GM06990 (cell line): Measurements from ENCODE around the gene AK2.
"Not testable (repeated sequence)": the region's sequence is repeated elsewhere in the genome, so short reads cannot be mapped to it uniquely, and the experiment has no call there.

Source experiments
- DNase-seq: peaks from one replicate; pipeline ENCODE4 v3.0.0-alpha.2; 2011; ENCODE audit not compliant: insufficient read length; ENCODE audit errors: extremely low read depth
- H3K27me3 ChIP-seq: replicated peaks from 2 replicates; pipeline ENCODE4 v1.6.0; 2011; ENCODE audit warnings: low read length; ENCODE audit not compliant: control insufficient read depth, insufficient read depth
- H3K36me3 ChIP-seq: 2 replicates; pipeline ENCODE4 v1.5.1; 2011; ENCODE audit warnings: low read length; ENCODE audit not compliant: control insufficient read depth, insufficient read depth
- H3K4me3 ChIP-seq: replicated peaks from 2 replicates; pipeline ENCODE4 v1.5.1; 2011; ENCODE audit warnings: low read depth, mild to moderate bottlenecking, control low read depth, low read length
- TF ChIP-seq, protein P1 (sequence below): IDR thresholded peaks from 2 replicates; pipeline ENCODE4 v1.5.1; 2011; ENCODE audit warnings: low read length, control low read depth, mild to moderate bottlenecking, inconsistent platforms; ENCODE audit not compliant: insufficient read depth, poor library complexity, severe bottlenecking

The AK2 gene

GRCh38 chr1:32978854-32979253 is 57.8 kb downstream of the AK2 start:
- DNase-seq, result no peak
- H3K27me3 ChIP-seq, result no peaks in the 10 kb centered on the region
- no peaks in the 10 kb centered on the region for H3K36me3 ChIP-seq
- no peak overlapping the region for H3K4me3 ChIP-seq
- TF ChIP-seq, protein P1, sequence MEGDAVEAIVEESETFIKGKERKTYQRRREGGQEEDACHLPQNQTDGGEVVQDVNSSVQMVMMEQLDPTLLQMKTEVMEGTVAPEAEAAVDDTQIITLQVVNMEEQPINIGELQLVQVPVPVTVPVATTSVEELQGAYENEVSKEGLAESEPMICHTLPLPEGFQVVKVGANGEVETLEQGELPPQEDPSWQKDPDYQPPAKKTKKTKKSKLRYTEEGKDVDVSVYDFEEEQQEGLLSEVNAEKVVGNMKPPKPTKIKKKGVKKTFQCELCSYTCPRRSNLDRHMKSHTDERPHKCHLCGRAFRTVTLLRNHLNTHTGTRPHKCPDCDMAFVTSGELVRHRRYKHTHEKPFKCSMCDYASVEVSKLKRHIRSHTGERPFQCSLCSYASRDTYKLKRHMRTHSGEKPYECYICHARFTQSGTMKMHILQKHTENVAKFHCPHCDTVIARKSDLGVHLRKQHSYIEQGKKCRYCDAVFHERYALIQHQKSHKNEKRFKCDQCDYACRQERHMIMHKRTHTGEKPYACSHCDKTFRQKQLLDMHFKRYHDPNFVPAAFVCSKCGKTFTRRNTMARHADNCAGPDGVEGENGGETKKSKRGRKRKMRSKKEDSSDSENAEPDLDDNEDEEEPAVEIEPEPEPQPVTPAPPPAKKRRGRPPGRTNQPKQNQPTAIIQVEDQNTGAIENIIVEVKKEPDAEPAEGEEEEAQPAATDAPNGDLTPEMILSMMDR, result no peak

DNA sequence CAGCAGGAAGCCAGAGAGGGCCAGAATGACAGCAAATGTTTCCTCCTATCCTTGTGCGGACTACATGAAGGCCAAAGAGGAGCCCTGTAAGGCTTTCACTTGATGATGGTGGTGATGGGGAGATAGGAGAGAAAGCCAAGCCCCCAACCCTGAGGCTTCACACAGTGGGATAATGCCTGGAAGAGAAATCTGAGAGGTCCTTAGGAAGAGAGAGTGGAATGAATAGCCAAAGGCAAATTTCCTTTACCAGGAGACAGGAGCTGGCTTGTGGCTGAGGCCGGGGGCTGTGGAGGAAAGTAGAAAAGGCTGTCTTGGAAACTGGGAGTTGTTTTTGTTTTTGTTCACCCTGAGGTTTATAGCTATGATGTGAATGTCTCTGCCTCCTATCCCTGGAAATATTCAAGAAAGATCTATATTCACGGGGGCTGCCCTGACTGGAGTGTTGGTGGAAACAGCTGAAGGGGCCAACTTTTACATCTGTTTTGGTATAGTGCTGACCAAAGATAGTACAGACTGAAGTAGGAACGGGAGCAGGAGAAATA is 59.1 kb downstream of the AK2 start:
- no peak for DNase-seq
- TF ChIP-seq, protein P1, result no peak
- Histone ChIP-seq H3K36me3 (no peaks in the 10 kb centered on the region), H3K4me3 (no peak overlapping the region), H3K27me3 (no peaks in the 10 kb centered on the region)

DNA sequence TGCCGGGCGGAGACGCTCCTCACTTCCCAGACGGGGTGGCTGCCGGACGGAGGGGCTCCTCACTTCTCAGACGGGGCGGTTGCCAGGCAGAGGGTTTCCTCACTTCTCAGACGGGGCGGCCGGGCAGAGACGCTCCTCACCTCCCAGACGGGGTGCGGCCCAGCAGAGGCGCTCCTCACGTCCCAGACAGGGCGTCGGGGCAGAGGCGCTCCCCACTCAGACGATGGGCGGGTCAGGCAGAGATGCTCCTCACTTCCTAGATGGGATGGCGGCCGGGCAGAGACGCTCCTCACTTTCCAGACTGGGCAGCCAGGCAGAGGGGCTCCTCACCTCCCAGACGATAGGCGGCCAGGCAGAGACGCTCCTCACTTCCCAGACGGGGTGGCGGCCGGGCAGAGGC is 61.6 kb downstream of the AK2 start:
- not testable (repeated sequence) for H3K36me3 ChIP-seq, H3K4me3 ChIP-seq, DNase-seq, H3K27me3 ChIP-seq

GRCh38 chr1:32973458-32973857 is 63.2 kb downstream of the AK2 start:
- not testable (repeated sequence) for H3K36me3 ChIP-seq, DNase-seq, H3K4me3 ChIP-seq, H3K27me3 ChIP-seq

DNA sequence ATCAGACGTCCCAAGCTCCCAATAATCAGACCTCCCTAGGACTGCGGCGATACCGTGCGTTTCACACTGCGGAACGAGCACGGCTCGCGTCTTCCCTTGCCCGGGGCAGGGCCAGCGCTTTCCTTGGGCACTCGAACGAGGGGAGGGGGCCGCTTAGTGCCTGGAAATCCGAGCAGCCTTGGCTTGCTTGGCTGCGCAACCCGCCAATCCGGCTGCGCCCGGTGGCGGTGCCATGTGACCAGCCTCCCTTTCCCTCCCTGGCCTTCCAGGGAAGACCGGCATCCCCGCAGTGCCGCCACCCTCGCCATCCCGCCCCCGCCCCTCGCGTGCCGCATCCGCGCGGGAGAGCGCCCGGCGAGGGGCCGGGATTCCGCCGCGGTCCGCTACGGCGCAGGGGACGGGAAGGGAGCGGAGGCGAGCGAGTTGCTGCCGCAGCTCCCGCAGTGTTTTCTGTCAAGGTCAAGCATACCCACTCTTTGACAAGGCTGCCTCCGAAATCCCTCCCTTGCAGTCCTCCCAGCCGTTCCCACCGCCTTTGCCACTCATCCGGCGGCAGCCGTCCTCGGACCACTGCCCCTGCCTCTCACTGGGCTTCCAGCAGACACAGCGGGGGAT is 63.8 kb downstream of the AK2 start:
- TF ChIP-seq, protein P1, result no peak
- Histone ChIP-seq H3K4me3 (0 out of 2 replicates have a peak overlapping the region, but pooled peaks have one; percentile 0), H3K27me3 (no peaks in the 10 kb centered on the region), H3K36me3 (no peaks in the 10 kb centered on the region)
- no peak for DNase-seq

- Histone ChIP-seq H3K27me3 (no peaks in the 10 kb centered on the region), H3K4me3 (no peak overlapping the region), H3K36me3 (no peaks in the 10 kb centered on the region)
- TF ChIP-seq, protein P1, result no peak
- no peak for DNase-seq
Measured at GRCh38 chr1:32971576-32971975, 65.1 kb downstream of the AK2 start.

DNA sequence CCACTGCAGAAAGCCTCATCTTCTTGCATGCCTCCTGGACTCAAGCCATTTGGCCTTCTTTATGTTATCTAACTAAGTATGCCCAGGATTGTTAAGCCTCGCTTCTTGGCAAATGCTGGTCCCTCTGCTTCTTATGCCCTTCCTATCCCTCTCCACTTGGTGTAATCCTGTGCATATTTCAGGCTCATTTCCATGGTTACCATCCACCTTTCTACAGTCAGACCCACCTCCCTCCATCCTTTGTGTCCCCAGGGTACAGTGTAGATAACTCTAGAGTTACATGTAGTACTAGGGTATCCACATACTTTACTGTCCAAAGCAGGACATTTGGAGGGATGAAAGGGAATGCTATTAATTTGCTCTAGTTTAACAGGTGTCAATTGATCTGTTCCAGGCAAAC is 65.5 kb downstream of the AK2 start:
- no peaks in the 10 kb centered on the region for H3K36me3 ChIP-seq
- no peak overlapping the region for H3K4me3 ChIP-seq
- no peaks in the 10 kb centered on the region for H3K27me3 ChIP-seq
- DNase-seq, result no peak
- TF ChIP-seq, protein P1, result no peak
